Loucy (cell line): Measurements from ENCODE around the gene INPP5J.

Experiments
- CTCF ChIP-seq: fragments of 200-600 bp; sonication (generic); conservative IDR thresholded peaks from 2 replicates; pipeline ENCODE4 v1.5.1; 2014; ENCODE audit warnings: mild to moderate bottlenecking, antibody characterized with exemption, low read length
- EZH2phosphoT487 ChIP-seq: fragments of 200-600 bp; IDR thresholded peaks from 2 replicates; pipeline ENCODE4 v1.6.1; 2018; ENCODE audit warnings: antibody characterized with exemption, mild to moderate bottlenecking, moderate library complexity, borderline replicate concordance

GRCh38 chr22:31083377-31083768 lies 39.4 kb upstream of the INPP5J start:
- TF ChIP-seq CTCF (no peak), EZH2phosphoT487 (no peak)
